Large intestine (tissue), 3 donors: ENCODE data around the gene BBS1. TPM values are rescaled to one million over a fixed set of nuclear protein-coding genes. Genes with fewer than 3 reads are reported as not detected.
"Not testable (repeated sequence)": the region's sequence is repeated elsewhere in the genome, so short reads cannot be mapped to it uniquely, and the experiment has no call there.

Source experiments
- DNase-seq, 2 donors: peaks; one replicate each; pipeline versions ENCODE4 v3.0.0 to v3.0.0-alpha.2; 2013
- H3K27ac ChIP-seq: one replicate; pipeline ENCODE4 v1.5.1; 2013; ENCODE audit warnings: low read length
- H3K27me3 ChIP-seq: 2 replicates; pipeline ENCODE4 v1.6.1; 2013; ENCODE audit warnings: low read length; ENCODE audit not compliant: control insufficient read depth, insufficient read depth
- H3K36me3 ChIP-seq: 2 replicates; pipeline ENCODE4 v1.6.1; 2013; ENCODE audit warnings: low read length; ENCODE audit not compliant: control insufficient read depth, insufficient read depth
- H3K4me1 ChIP-seq: one replicate; pipeline ENCODE4 v1.6.1; 2013; ENCODE audit warnings: low read length; ENCODE audit not compliant: control insufficient read depth, insufficient read depth
- H3K4me3 ChIP-seq: one replicate; pipeline ENCODE4 v1.5.1; 2013; ENCODE audit warnings: low read length
- H3K9me3 ChIP-seq: one replicate; pipeline ENCODE4 v1.6.1; 2013; ENCODE audit warnings: mild to moderate bottlenecking, low read depth, low read length, moderate library complexity; ENCODE audit not compliant: control insufficient read depth
- WGBS: methylation state at CpG from one replicate; pipeline ENCODE4 v1.1.5; 2013; ENCODE audit warnings: low lambda C conversion rate; ENCODE audit not compliant: insufficient coverage; 5-methylcytosine and 5-hydroxymethylcytosine counted together
- polyA plus RNA-seq: library from polyadenylated mRNA; unstranded; fragments of 120-200 nt; gene quantifications from one replicate; pipeline ENCODE4 v1.2.1, GENCODE V29; 2013

The BBS1 gene
- polyA plus RNA-seq, 1 donor, result 40.8 TPM

- Histone ChIP-seq H3K4me1 (peaks cover 26% of the 10 kb centered on the region), H3K27ac (no peak overlapping the region), H3K27me3 (peaks cover 8% of the 10 kb centered on the region), H3K9me3 (no peaks in the 10 kb centered on the region), H3K36me3 (peaks cover 24% of the 10 kb centered on the region), H3K4me3 (no peak overlapping the region)
- 99% methylated on average over 8 of the region's 10 CpGs for WGBS
- DNase-seq, result no peak
Measured at GRCh38 chr11:66542362-66542761, 31.9 kb downstream of the BBS1 start.

GRCh38 chr11:66543263-66544107 lies 33.0 kb downstream of the BBS1 start:
- peak; percentile 48 to 49 for DNase-seq
- WGBS, result 65% methylated on average over 2 of the region's 26 CpGs
- Histone ChIP-seq H3K27ac (no peak overlapping the region), H3K27me3 (peaks cover 8% of the 10 kb centered on the region), H3K4me3 (no peak overlapping the region), H3K4me1 (peaks cover 28% of the 10 kb centered on the region), H3K9me3 (no peaks in the 10 kb centered on the region), H3K36me3 (peaks cover 24% of the 10 kb centered on the region)

- peak overlapping the region; percentile 66 for H3K4me3 ChIP-seq
- H3K9me3 ChIP-seq, H3K27me3 ChIP-seq, H3K27ac ChIP-seq, DNase-seq: not testable (repeated sequence)
- 50% methylated on average over 1 of the region's 14 CpGs for WGBS
- H3K4me1 ChIP-seq, result peaks cover 28% of the 10 kb centered on the region
- H3K36me3 ChIP-seq, result peaks cover 15% of the 10 kb centered on the region
Measured at GRCh38 chr11:66544952-66545351, 34.5 kb downstream of the BBS1 start.

- H3K36me3 ChIP-seq, result peaks cover 13% of the 10 kb centered on the region
- peaks cover 28% of the 10 kb centered on the region for H3K4me1 ChIP-seq
- H3K9me3 ChIP-seq, result no peaks in the 10 kb centered on the region
- peaks cover 8% of the 10 kb centered on the region for H3K27me3 ChIP-seq
- WGBS, result no CpG with 5 or more reads among the region's 71 CpGs
- peak within 1 kb of the TSS; percentile 66 for H3K4me3 ChIP-seq
- DNase-seq, result peak; percentile 93 to 96
- H3K27ac ChIP-seq, result no peak within 1 kb of the TSS
Measured at GRCh38 chr11:66545701-66546367, 35.4 kb downstream of the BBS1 start, which contains the start of gene ZDHHC24. Gene ZDHHC24 (minus strand): TSS chr11:66546048. CDS start chr11:66546003, 45 bp downstream.

GRCh38 chr11:66546368-66546965 lies 36.0 kb downstream of the BBS1 start, which contains the start of gene ACTN3:
Gene ACTN3 (plus strand): TSS chr11:66546903. CDS start chr11:66546938, 35 bp downstream.
- Histone ChIP-seq H3K27ac (no peak within 1 kb of the TSS), H3K27me3 (peaks cover 8% of the 10 kb centered on the region), H3K36me3 (peaks cover 12% of the 10 kb centered on the region), H3K9me3 (no peaks in the 10 kb centered on the region), H3K4me1 (peaks cover 28% of the 10 kb centered on the region), H3K4me3 (peak within 1 kb of the TSS; percentile 66)
- no peak for DNase-seq
- no CpG with 5 or more reads among the region's 37 CpGs for WGBS

- no CpG with 5 or more reads among the region's 18 CpGs for WGBS
- Histone ChIP-seq H3K27ac (no peak overlapping the region), H3K4me3 (no peak overlapping the region)
Measured at GRCh38 chr11:66546966-66547661, 36.7 kb downstream of the BBS1 start.

GRCh38 chr11:66547662-66548009 lies 37.2 kb downstream of the BBS1 start:
- no CpG with 5 or more reads among the region's 5 CpGs for WGBS
- H3K27ac ChIP-seq, result no peak overlapping the region

More at GRCh38 chr11:66546966-66547661, 36.7 kb downstream of the BBS1 start:
- Histone ChIP-seq H3K9me3 (no peaks in the 10 kb centered on the region), H3K36me3 (peaks cover 5% of the 10 kb centered on the region), H3K4me1 (peaks cover 28% of the 10 kb centered on the region), H3K27me3 (peaks cover 8% of the 10 kb centered on the region)
- no peak for DNase-seq

GRCh38 chr11:66548041-66548440 lies 37.6 kb downstream of the BBS1 start:
- Histone ChIP-seq H3K36me3 (no peaks in the 10 kb centered on the region), H3K9me3 (no peaks in the 10 kb centered on the region), H3K4me3 (no peak overlapping the region), H3K27me3 (peaks cover 8% of the 10 kb centered on the region), H3K27ac (no peak overlapping the region), H3K4me1 (peaks cover 28% of the 10 kb centered on the region)
- DNase-seq, result no peak
- WGBS, result no CpG with 5 or more reads among the region's 11 CpGs

More at GRCh38 chr11:66547662-66548009, 37.2 kb downstream of the BBS1 start:
- H3K9me3 ChIP-seq, result no peaks in the 10 kb centered on the region
- H3K4me1 ChIP-seq, result peaks cover 28% of the 10 kb centered on the region
- peak in 1 of 2 donors; percentile 29 for DNase-seq
- H3K36me3 ChIP-seq, result peaks cover under 1% of the 10 kb centered on the region
- H3K27me3 ChIP-seq, result peaks cover 8% of the 10 kb centered on the region
- H3K4me3 ChIP-seq, result no peak overlapping the region

- Histone ChIP-seq H3K27ac (no peak overlapping the region), H3K36me3 (no peaks in the 10 kb centered on the region), H3K27me3 (peaks cover 8% of the 10 kb centered on the region), H3K4me3 (no peak overlapping the region), H3K4me1 (peaks cover 22% of the 10 kb centered on the region), H3K9me3 (no peaks in the 10 kb centered on the region)
- no CpG with 5 or more reads among the region's 16 CpGs for WGBS
- DNase-seq, result no peak
Measured at GRCh38 chr11:66548774-66549630, 38.6 kb downstream of the BBS1 start.
